ENCODE data around the gene NUP210.

Gene NUP210

DNA sequence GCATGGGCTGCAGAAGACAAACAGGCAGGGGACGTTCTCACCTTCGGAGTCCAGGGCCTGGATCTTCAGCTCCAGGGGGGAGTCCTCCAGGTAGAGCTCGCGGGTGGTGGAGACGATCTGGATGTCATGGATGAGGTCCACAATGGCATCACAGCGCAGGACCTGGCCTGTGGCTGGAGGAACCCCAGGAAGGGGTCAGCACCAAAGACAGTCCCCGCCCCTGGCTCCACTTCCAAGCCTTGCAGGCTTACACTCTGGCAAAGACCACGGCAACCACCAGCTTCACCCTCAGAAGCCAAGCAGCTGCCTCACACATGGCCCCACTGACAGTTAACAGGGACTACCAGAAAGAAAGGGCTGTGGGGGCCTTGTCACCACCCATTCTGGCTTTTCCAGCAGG, 22.8 kb downstream of the NUP210 start:
- no CpG with 5 or more reads among the region's 8 CpGs for WGBS, 2 donors (ENCODE audit: extremely low coverage in 2 of 2, insufficient read length in 2 of 2, insufficient replicate concordance in 1 of 2)

DNA sequence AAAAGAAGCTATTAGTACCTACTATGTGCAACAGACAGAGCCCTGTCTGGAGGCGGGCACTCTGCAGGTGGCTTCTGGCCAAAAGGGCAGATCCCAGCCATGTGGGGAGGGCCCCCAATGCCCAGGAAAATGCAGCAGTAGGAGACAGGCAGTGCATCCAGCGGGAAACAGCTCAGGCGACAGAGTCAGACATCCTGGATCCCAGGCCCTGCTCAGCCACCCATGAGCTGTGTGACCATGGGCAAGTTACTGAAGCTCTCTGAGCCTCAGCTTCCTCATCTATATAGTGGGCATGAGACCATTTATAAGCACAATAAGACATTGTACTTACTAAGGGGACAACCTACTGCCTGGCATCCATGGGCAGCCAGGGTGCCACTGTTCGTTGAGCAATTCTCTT, 25.8 kb downstream of the NUP210 start:
- no peak overlapping the region for H3K27ac ChIP-seq (replicated peaks; ENCODE audit: low read length)
- no peak overlapping the region for H3K23ac ChIP-seq (ENCODE audit: low read depth, low read length, poor library complexity)
- peaks cover 38 to 94% of the 10 kb centered on the region in 2 donors for H3K36me3 ChIP-seq (replicated peaks in 1 of 2; ENCODE audit: control insufficient read depth in 2 of 2, insufficient read depth in 2 of 2, low read length in 2 of 2)
- H3K79me1 ChIP-seq (ENCODE audit: low read depth, low read length) = peaks cover 1% of the 10 kb centered on the region
- H3K4ac ChIP-seq (ENCODE audit: low read length) = no peak overlapping the region
- no peak for DNase-seq (ENCODE audit: low spot score)
- H2BK12ac ChIP-seq (ENCODE audit: low read length) = no peak overlapping the region
- H3K4me1 ChIP-seq (ENCODE audit: control insufficient read depth in 2 of 2, insufficient read depth in 1 of 2, low read depth in 1 of 2, low read length in 2 of 2) = no peaks in the 10 kb centered on the region
- H3K4me3 ChIP-seq (ENCODE audit: low read length in 2 of 2) = no peak overlapping the region
- H3K14ac ChIP-seq (ENCODE audit: low read length) = no peak overlapping the region
- H4K8ac ChIP-seq (ENCODE audit: low read depth, low read length) = no peak overlapping the region
- no peak overlapping the region for H2BK5ac ChIP-seq (ENCODE audit: low read length)
- no peak overlapping the region for H2BK120ac ChIP-seq (ENCODE audit: low read depth, low read length)
- H3K9me3 ChIP-seq (replicated peaks in 1 of 2; ENCODE audit: control insufficient read depth in 2 of 2, insufficient read depth in 1 of 2, low read depth in 1 of 2, low read length in 2 of 2) = no peaks in the 10 kb centered on the region
- no peak overlapping the region for H2BK15ac ChIP-seq (ENCODE audit: low read length)
- no CpG with 5 or more reads among the region's 4 CpGs for WGBS, 2 donors (ENCODE audit: extremely low coverage in 2 of 2, insufficient read length in 2 of 2, insufficient replicate concordance in 1 of 2)
- H4K91ac ChIP-seq (ENCODE audit: low read depth, low read length, poor library complexity) = no peak overlapping the region
- H3K4me2 ChIP-seq (ENCODE audit: insufficient read depth, low read length, poor library complexity, severe bottlenecking) = no peak overlapping the region
- H2AFZ ChIP-seq (ENCODE audit: low read length) = no peak overlapping the region
- no peak overlapping the region for H2AK5ac ChIP-seq (ENCODE audit: low read depth, low read length)
- H3K18ac ChIP-seq (ENCODE audit: low read length) = no peak overlapping the region
- H3K9ac ChIP-seq (ENCODE audit: low read depth, low read length, poor library complexity) = no peak overlapping the region
- H3K27me3 ChIP-seq (ENCODE audit: control insufficient read depth in 3 of 3, insufficient read depth in 3 of 3, low read depth in 1 of 3, low read length in 3 of 3) = no peaks in the 10 kb centered on the region

More for the DNA sequence above, 22.8 kb downstream of the NUP210 start:
- H3K9me3 ChIP-seq (replicated peaks in 1 of 2; ENCODE audit: control insufficient read depth in 2 of 2, insufficient read depth in 1 of 2, low read depth in 1 of 2, low read length in 2 of 2) = no peaks in the 10 kb centered on the region
- peak overlapping the region; percentile 86 for H3K23ac ChIP-seq (ENCODE audit: low read depth, low read length, poor library complexity)
- H3K4me3 ChIP-seq (ENCODE audit: low read length in 2 of 2) = no peak overlapping the region
- H3K36me3 ChIP-seq (replicated peaks in 1 of 2; ENCODE audit: control insufficient read depth in 2 of 2, insufficient read depth in 2 of 2, low read length in 2 of 2) = peaks cover 24 to 68% of the 10 kb centered on the region in 2 donors
- DNase-seq (ENCODE audit: low spot score) = no peak
- no peak overlapping the region for H2BK12ac ChIP-seq (ENCODE audit: low read length)
- no peak overlapping the region for H3K4me2 ChIP-seq (ENCODE audit: insufficient read depth, low read length, poor library complexity, severe bottlenecking)
- no peak overlapping the region for H2BK120ac ChIP-seq (ENCODE audit: low read depth, low read length)
- H3K4ac ChIP-seq (ENCODE audit: low read length) = no peak overlapping the region
- H2AK5ac ChIP-seq (ENCODE audit: low read depth, low read length) = no peak overlapping the region
- H3K79me1 ChIP-seq (ENCODE audit: low read depth, low read length) = peaks cover 6% of the 10 kb centered on the region
- H3K18ac ChIP-seq (ENCODE audit: low read length) = no peak overlapping the region
- no peak overlapping the region for H4K91ac ChIP-seq (ENCODE audit: low read depth, low read length, poor library complexity)
- no peak overlapping the region for H3K9ac ChIP-seq (ENCODE audit: low read depth, low read length, poor library complexity)
- no peak overlapping the region for H2BK15ac ChIP-seq (ENCODE audit: low read length)
- H3K27me3 ChIP-seq (ENCODE audit: control insufficient read depth in 3 of 3, insufficient read depth in 3 of 3, low read depth in 1 of 3, low read length in 3 of 3) = no peaks in the 10 kb centered on the region
- H3K27ac ChIP-seq (replicated peaks; ENCODE audit: low read length) = no peak overlapping the region
- no peak overlapping the region for H2BK5ac ChIP-seq (ENCODE audit: low read length)
- no peak overlapping the region for H2AFZ ChIP-seq (ENCODE audit: low read length)
- no peak overlapping the region for H4K8ac ChIP-seq (ENCODE audit: low read depth, low read length)
- H3K4me1 ChIP-seq (ENCODE audit: control insufficient read depth in 2 of 2, insufficient read depth in 1 of 2, low read depth in 1 of 2, low read length in 2 of 2) = no peaks in the 10 kb centered on the region
- no peak overlapping the region for H3K14ac ChIP-seq (ENCODE audit: low read length)

- H3K14ac ChIP-seq (ENCODE audit: low read length) = no peak overlapping the region
- no peak overlapping the region for H2AK5ac ChIP-seq (ENCODE audit: low read depth, low read length)
- H4K91ac ChIP-seq (ENCODE audit: low read depth, low read length, poor library complexity) = no peak overlapping the region
- H3K9me3 ChIP-seq (replicated peaks in 1 of 2; ENCODE audit: control insufficient read depth in 2 of 2, insufficient read depth in 1 of 2, low read depth in 1 of 2, low read length in 2 of 2) = no peaks in the 10 kb centered on the region
- no peaks in the 10 kb centered on the region for H3K4me1 ChIP-seq (ENCODE audit: control insufficient read depth in 2 of 2, insufficient read depth in 1 of 2, low read depth in 1 of 2, low read length in 2 of 2)
- H2BK5ac ChIP-seq (ENCODE audit: low read length) = no peak overlapping the region
- no peak overlapping the region for H3K23ac ChIP-seq (ENCODE audit: low read depth, low read length, poor library complexity)
- H3K18ac ChIP-seq (ENCODE audit: low read length) = no peak overlapping the region
- H4K8ac ChIP-seq (ENCODE audit: low read depth, low read length) = no peak overlapping the region
- no peak overlapping the region for H3K9ac ChIP-seq (ENCODE audit: low read depth, low read length, poor library complexity)
- H2BK120ac ChIP-seq (ENCODE audit: low read depth, low read length) = no peak overlapping the region
- peaks cover 1% of the 10 kb centered on the region for H3K79me1 ChIP-seq (ENCODE audit: low read depth, low read length)
- no peak for DNase-seq (ENCODE audit: low spot score)
- no peak overlapping the region for H3K27ac ChIP-seq (replicated peaks; ENCODE audit: low read length)
- H3K27me3 ChIP-seq (ENCODE audit: control insufficient read depth in 3 of 3, insufficient read depth in 3 of 3, low read depth in 1 of 3, low read length in 3 of 3) = no peaks in the 10 kb centered on the region
- H2BK12ac ChIP-seq (ENCODE audit: low read length) = no peak overlapping the region
- peaks cover 41 to 95% of the 10 kb centered on the region in 2 donors for H3K36me3 ChIP-seq (replicated peaks in 1 of 2; ENCODE audit: control insufficient read depth in 2 of 2, insufficient read depth in 2 of 2, low read length in 2 of 2)
- H3K4ac ChIP-seq (ENCODE audit: low read length) = no peak overlapping the region
- H3K4me3 ChIP-seq (ENCODE audit: low read length in 2 of 2) = no peak overlapping the region
- no peak overlapping the region for H2BK15ac ChIP-seq (ENCODE audit: low read length)
- H2AFZ ChIP-seq (ENCODE audit: low read length) = no peak overlapping the region
- no peak overlapping the region for H3K4me2 ChIP-seq (ENCODE audit: insufficient read depth, low read length, poor library complexity, severe bottlenecking)
- no CpG with 5 or more reads among the region's 11 CpGs for WGBS, 2 donors (ENCODE audit: extremely low coverage in 2 of 2, insufficient read length in 2 of 2, insufficient replicate concordance in 1 of 2)
Measured at GRCh38 chr3:13393427-13394360, 26.4 kb downstream of the NUP210 start.

DNA sequence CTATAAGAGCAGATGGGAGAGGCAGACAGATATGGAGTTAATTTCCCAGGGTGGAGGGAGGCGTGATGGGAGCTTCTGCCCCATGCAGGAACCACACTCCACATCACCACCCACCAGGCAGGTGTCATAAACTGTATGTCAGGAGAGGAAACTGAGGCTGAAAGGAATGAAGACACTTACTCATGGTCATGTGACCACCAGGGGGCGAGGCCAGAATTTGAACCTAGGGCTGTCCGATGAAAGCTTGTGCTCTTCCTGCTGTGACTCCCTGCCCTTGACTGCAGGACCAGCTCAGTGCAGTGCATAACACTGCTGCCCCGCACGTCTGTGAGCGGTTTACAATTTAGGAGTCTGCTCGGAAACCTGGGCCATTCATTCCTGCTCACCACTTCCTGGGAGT, 28.8 kb downstream of the NUP210 start:
- Histone ChIP-seq H3K23ac (ENCODE audit: low read depth, low read length, poor library complexity) (peak overlapping the region; percentile 26), H2AK5ac (ENCODE audit: low read depth, low read length) (no peak overlapping the region), H3K4me2 (ENCODE audit: insufficient read depth, low read length, poor library complexity, severe bottlenecking) (no peak overlapping the region), H2BK15ac (ENCODE audit: low read length) (no peak overlapping the region), H3K79me1 (ENCODE audit: low read depth, low read length) (no peaks in the 10 kb centered on the region), H3K36me3 (replicated peaks in 1 of 2; ENCODE audit: control insufficient read depth in 2 of 2, insufficient read depth in 2 of 2, low read length in 2 of 2) (peaks cover 44 to 99% of the 10 kb centered on the region in 2 donors), H2BK5ac (ENCODE audit: low read length) (no peak overlapping the region), H3K27ac (replicated peaks; ENCODE audit: low read length) (no peak overlapping the region), H3K9ac (ENCODE audit: low read depth, low read length, poor library complexity) (peak overlapping the region; percentile 10), H3K9me3 (replicated peaks in 1 of 2; ENCODE audit: control insufficient read depth in 2 of 2, insufficient read depth in 1 of 2, low read depth in 1 of 2, low read length in 2 of 2) (no peaks in the 10 kb centered on the region), H4K8ac (ENCODE audit: low read depth, low read length) (no peak overlapping the region), H3K14ac (ENCODE audit: low read length) (no peak overlapping the region), H3K4ac (ENCODE audit: low read length) (no peak overlapping the region), H3K27me3 (ENCODE audit: control insufficient read depth in 3 of 3, insufficient read depth in 3 of 3, low read depth in 1 of 3, low read length in 3 of 3) (no peaks in the 10 kb centered on the region), H2BK120ac (ENCODE audit: low read depth, low read length) (no peak overlapping the region), H3K4me3 (ENCODE audit: low read length in 2 of 2) (no peak overlapping the region), H3K18ac (ENCODE audit: low read length) (no peak overlapping the region), H2AFZ (ENCODE audit: low read length) (no peak overlapping the region), H2BK12ac (ENCODE audit: low read length) (no peak overlapping the region), H3K4me1 (ENCODE audit: control insufficient read depth in 2 of 2, insufficient read depth in 1 of 2, low read depth in 1 of 2, low read length in 2 of 2) (no peaks in the 10 kb centered on the region), H4K91ac (ENCODE audit: low read depth, low read length, poor library complexity) (no peak overlapping the region)
- DNase-seq (ENCODE audit: low spot score) = no peak
- WGBS, 2 donors (ENCODE audit: extremely low coverage in 2 of 2, insufficient read length in 2 of 2, insufficient replicate concordance in 1 of 2) = no CpG with 5 or more reads among the region's 7 CpGs
